ENCODE results near the gene CCDC158. TPM values are rescaled to one million over a fixed set of nuclear protein-coding genes. Genes with fewer than 3 reads are reported as not detected.

CCDC158 gene
- total and polyA plus RNA-seq, 2 experiments from 2014 or later, result 0.21 to 0.27 TPM

DNA sequence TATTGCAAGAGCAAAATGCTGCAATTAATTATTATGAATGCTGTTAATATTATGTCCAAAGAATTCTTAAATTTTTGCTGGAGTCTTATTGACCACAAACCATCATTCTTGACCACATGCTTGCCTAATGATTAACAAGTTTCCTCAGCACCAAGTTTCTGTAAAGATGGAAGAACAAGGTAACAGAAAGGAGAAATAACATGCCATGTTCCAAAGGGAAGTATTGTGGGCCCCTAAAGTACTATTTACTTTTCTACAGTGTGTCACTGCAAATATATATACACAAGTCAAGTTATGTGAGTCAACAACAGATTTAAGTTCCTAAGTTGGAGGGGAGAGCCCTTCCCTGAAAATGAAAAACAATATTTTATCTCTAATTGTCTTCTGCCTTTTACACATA is 148.9 kb downstream of the CCDC158 start:
- DNase-seq (ENCODE audit: low spot score), result no peak
- no peak overlapping the region for H3K4me3 ChIP-seq
- Mint-ChIP-seq H3K27ac (no peak overlapping the region), H3K36me3 (ENCODE audit: low read depth) (no peaks in the 10 kb centered on the region), H3K4me3 (no peak overlapping the region), H3K27me3 (ENCODE audit: insufficient read depth, low read depth, poor library complexity) (peaks cover 4% of the 10 kb centered on the region), H3K9me3 (no peaks in the 10 kb centered on the region), H3K4me1 (no peaks in the 10 kb centered on the region)
- no peak overlapping the region for H3K27ac ChIP-seq (ENCODE audit: low read depth)
- H4K20me1 ChIP-seq (replicated peaks; ENCODE audit: insufficient read depth), result no peaks in the 10 kb centered on the region
- no peak overlapping the region for H2AFZ ChIP-seq
- 0 out of 2 replicates have a peak, but pooled peaks cover 5% of the 10 kb centered on the region for H3K9me2 ChIP-seq (ENCODE audit: insufficient read depth)
- H3K36me3 ChIP-seq (ENCODE audit: insufficient read depth), result no peaks in the 10 kb centered on the region
- H3K4me2 ChIP-seq, result no peak overlapping the region
- no peaks in the 10 kb centered on the region for H3K4me1 ChIP-seq (ENCODE audit: insufficient read depth)
- TF ChIP-seq, protein P1, sequence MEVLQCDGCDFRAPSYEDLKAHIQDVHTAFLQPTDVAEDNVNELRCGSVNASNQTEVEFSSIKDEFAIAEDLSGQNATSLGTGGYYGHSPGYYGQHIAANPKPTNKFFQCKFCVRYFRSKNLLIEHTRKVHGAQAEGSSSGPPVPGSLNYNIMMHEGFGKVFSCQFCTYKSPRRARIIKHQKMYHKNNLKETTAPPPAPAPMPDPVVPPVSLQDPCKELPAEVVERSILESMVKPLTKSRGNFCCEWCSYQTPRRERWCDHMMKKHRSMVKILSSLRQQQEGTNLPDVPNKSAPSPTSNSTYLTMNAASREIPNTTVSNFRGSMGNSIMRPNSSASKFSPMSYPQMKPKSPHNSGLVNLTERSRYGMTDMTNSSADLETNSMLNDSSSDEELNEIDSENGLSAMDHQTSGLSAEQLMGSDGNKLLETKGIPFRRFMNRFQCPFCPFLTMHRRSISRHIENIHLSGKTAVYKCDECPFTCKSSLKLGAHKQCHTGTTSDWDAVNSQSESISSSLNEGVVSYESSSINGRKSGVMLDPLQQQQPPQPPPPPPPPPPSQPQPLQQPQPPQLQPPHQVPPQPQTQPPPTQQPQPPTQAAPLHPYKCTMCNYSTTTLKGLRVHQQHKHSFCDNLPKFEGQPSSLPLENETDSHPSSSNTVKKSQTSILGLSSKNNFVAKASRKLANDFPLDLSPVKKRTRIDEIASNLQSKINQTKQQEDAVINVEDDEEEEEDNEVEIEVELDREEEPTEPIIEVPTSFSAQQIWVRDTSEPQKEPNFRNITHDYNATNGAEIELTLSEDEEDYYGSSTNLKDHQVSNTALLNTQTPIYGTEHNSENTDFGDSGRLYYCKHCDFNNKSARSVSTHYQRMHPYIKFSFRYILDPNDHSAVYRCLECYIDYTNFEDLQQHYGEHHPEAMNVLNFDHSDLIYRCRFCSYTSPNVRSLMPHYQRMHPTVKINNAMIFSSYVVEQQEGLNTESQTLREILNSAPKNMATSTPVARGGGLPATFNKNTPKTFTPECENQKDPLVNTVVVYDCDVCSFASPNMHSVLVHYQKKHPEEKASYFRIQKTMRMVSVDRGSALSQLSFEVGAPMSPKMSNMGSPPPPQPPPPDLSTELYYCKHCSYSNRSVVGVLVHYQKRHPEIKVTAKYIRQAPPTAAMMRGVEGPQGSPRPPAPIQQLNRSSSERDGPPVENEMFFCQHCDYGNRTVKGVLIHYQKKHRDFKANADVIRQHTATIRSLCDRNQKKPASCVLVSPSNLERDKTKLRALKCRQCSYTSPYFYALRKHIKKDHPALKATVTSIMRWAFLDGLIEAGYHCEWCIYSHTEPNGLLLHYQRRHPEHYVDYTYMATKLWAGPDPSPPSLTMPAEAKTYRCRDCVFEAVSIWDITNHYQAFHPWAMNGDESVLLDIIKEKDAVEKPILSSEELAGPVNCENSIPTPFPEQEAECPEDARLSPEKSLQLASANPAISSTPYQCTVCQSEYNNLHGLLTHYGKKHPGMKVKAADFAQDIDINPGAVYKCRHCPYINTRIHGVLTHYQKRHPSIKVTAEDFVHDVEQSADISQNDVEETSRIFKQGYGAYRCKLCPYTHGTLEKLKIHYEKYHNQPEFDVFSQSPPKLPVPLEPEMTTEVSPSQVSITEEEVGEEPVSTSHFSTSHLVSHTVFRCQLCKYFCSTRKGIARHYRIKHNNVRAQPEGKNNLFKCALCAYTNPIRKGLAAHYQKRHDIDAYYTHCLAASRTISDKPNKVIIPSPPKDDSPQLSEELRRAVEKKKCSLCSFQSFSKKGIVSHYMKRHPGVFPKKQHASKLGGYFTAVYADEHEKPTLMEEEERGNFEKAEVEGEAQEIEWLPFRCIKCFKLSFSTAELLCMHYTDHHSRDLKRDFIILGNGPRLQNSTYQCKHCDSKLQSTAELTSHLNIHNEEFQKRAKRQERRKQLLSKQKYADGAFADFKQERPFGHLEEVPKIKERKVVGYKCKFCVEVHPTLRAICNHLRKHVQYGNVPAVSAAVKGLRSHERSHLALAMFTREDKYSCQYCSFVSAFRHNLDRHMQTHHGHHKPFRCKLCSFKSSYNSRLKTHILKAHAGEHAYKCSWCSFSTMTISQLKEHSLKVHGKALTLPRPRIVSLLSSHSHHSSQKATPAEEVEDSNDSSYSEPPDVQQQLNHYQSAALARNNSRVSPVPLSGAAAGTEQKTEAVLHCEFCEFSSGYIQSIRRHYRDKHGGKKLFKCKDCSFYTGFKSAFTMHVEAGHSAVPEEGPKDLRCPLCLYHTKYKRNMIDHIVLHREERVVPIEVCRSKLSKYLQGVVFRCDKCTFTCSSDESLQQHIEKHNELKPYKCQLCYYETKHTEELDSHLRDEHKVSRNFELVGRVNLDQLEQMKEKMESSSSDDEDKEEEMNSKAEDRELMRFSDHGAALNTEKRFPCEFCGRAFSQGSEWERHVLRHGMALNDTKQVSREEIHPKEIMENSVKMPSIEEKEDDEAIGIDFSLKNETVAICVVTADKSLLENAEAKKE (CRISPR knock-in tag; IDR thresholded peaks at IDR 0.05), result no peak
- TF ChIP-seq, protein P2, sequence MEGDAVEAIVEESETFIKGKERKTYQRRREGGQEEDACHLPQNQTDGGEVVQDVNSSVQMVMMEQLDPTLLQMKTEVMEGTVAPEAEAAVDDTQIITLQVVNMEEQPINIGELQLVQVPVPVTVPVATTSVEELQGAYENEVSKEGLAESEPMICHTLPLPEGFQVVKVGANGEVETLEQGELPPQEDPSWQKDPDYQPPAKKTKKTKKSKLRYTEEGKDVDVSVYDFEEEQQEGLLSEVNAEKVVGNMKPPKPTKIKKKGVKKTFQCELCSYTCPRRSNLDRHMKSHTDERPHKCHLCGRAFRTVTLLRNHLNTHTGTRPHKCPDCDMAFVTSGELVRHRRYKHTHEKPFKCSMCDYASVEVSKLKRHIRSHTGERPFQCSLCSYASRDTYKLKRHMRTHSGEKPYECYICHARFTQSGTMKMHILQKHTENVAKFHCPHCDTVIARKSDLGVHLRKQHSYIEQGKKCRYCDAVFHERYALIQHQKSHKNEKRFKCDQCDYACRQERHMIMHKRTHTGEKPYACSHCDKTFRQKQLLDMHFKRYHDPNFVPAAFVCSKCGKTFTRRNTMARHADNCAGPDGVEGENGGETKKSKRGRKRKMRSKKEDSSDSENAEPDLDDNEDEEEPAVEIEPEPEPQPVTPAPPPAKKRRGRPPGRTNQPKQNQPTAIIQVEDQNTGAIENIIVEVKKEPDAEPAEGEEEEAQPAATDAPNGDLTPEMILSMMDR (conservative IDR thresholded peaks at IDR 0.05; ENCODE audit: low read depth in 2 of 2), result no peak
- TF ChIP-seq ZNF331 (CRISPR knock-in tag; IDR thresholded peaks at IDR 0.05; ENCODE audit: low read depth) (no peak), ZNF114 (CRISPR knock-in tag; IDR thresholded peaks at IDR 0.05) (no peak), NANOG (IDR thresholded peaks at IDR 0.05; ENCODE audit: borderline replicate concordance) (no peak), JUNB (IDR thresholded peaks at IDR 0.05; ENCODE audit: unreplicated experiment) (no peak), STAT1 (IDR thresholded peaks at IDR 0.05; ENCODE audit: unreplicated experiment) (no peak), POLR2AphosphoS5 (IDR thresholded peaks at IDR 0.05; ENCODE audit: low read depth) (no peak), EZH2phosphoT487 (IDR thresholded peaks at IDR 0.05; ENCODE audit: unreplicated experiment) (no peak), CREB1 (CRISPR knock-in tag; IDR thresholded peaks at IDR 0.05; ENCODE audit: low read depth) (no peak), EZH2 (IDR thresholded peaks at IDR 0.05; ENCODE audit: low read depth, unreplicated experiment) (no peak)
- TF ChIP-seq, protein P3, sequence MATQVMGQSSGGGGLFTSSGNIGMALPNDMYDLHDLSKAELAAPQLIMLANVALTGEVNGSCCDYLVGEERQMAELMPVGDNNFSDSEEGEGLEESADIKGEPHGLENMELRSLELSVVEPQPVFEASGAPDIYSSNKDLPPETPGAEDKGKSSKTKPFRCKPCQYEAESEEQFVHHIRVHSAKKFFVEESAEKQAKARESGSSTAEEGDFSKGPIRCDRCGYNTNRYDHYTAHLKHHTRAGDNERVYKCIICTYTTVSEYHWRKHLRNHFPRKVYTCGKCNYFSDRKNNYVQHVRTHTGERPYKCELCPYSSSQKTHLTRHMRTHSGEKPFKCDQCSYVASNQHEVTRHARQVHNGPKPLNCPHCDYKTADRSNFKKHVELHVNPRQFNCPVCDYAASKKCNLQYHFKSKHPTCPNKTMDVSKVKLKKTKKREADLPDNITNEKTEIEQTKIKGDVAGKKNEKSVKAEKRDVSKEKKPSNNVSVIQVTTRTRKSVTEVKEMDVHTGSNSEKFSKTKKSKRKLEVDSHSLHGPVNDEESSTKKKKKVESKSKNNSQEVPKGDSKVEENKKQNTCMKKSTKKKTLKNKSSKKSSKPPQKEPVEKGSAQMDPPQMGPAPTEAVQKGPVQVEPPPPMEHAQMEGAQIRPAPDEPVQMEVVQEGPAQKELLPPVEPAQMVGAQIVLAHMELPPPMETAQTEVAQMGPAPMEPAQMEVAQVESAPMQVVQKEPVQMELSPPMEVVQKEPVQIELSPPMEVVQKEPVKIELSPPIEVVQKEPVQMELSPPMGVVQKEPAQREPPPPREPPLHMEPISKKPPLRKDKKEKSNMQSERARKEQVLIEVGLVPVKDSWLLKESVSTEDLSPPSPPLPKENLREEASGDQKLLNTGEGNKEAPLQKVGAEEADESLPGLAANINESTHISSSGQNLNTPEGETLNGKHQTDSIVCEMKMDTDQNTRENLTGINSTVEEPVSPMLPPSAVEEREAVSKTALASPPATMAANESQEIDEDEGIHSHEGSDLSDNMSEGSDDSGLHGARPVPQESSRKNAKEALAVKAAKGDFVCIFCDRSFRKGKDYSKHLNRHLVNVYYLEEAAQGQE (IDR thresholded peaks at IDR 0.05; ENCODE audit: unreplicated experiment), result no peak
- TF ChIP-seq, protein P4, sequence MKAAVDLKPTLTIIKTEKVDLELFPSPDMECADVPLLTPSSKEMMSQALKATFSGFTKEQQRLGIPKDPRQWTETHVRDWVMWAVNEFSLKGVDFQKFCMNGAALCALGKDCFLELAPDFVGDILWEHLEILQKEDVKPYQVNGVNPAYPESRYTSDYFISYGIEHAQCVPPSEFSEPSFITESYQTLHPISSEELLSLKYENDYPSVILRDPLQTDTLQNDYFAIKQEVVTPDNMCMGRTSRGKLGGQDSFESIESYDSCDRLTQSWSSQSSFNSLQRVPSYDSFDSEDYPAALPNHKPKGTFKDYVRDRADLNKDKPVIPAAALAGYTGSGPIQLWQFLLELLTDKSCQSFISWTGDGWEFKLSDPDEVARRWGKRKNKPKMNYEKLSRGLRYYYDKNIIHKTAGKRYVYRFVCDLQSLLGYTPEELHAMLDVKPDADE (IDR thresholded peaks at IDR 0.05), result no peak
- no peaks in the 10 kb centered on the region for H3K79me2 ChIP-seq (replicated peaks; ENCODE audit: insufficient read depth)
- no peaks in the 10 kb centered on the region for H3K27me3 ChIP-seq (ENCODE audit: insufficient read depth)
- ATAC-seq, result no peak
- H3F3A ChIP-seq (replicated peaks; ENCODE audit: low read depth), result no peaks in the 10 kb centered on the region
